Dermis microvascular lymphatic vessel endothelial cell (primary cell): Measurements from ENCODE around the gene NOL9. TPM values are rescaled to one million over a fixed set of nuclear protein-coding genes. Genes with fewer than 3 reads are reported as not detected.
"Not testable (repeated sequence)": the region's sequence is repeated elsewhere in the genome, so short reads cannot be mapped to it uniquely, and the experiment has no call there.

Source experiments
- DNase-seq, 2 donors: peaks; one replicate each; pipeline versions ENCODE4 v3.0.0 to v3.0.0-alpha.2; 2010; ENCODE audit warnings: low read depth in 2 of 2
- total RNA-seq: library from RNA; depleted of rRNA; stranded (reverse); fragments of >200 nt; gene quantifications from 2 replicates; pipeline ENCODE4 v1.2.1, GENCODE V29; 2014

The NOL9 gene
- total RNA-seq, 1 donor from 2014 or later, result 17.7 TPM

GRCh38 chr1:6504887-6505286 lies 49.4 kb downstream of the NOL9 start:
- DNase-seq, result no peak

- no peak for DNase-seq
Measured at GRCh38 chr1:6503884-6504602, 50.3 kb downstream of the NOL9 start.

GRCh38 chr1:6502000-6502891 lies 52.1 kb downstream of the NOL9 start:
- peak in 1 of 2 donors; percentile 32 for DNase-seq

GRCh38 chr1:6501279-6501813 lies 53.0 kb downstream of the NOL9 start:
- no peak for DNase-seq

GRCh38 chr1:6500544-6501278 lies 53.6 kb downstream of the NOL9 start:
- no peak for DNase-seq

GRCh38 chr1:6499296-6499695 lies 55.0 kb downstream of the NOL9 start:
- DNase-seq, result no peak

GRCh38 chr1:6498576-6499111 lies 55.7 kb downstream of the NOL9 start:
- DNase-seq, result no peak

GRCh38 chr1:6497867-6498575 lies 56.3 kb downstream of the NOL9 start:
- no peak for DNase-seq

- peak in 1 of 2 donors; percentile 62 for DNase-seq
Measured at GRCh38 chr1:6497215-6497866, 57.0 kb downstream of the NOL9 start.

GRCh38 chr1:6496890-6497214 lies 57.5 kb downstream of the NOL9 start:
- DNase-seq, result no peak

- DNase-seq, result no peak
Measured at GRCh38 chr1:6496365-6496721, 58.0 kb downstream of the NOL9 start.

GRCh38 chr1:6495540-6496364 lies 58.6 kb downstream of the NOL9 start:
- DNase-seq, result no peak

GRCh38 chr1:6495041-6495441 lies 59.3 kb downstream of the NOL9 start:
- DNase-seq, result no peak

GRCh38 chr1:6494627-6495026 lies 59.7 kb downstream of the NOL9 start:
- no peak for DNase-seq

GRCh38 chr1:6493834-6494223 lies 60.5 kb downstream of the NOL9 start:
- not testable (repeated sequence) for DNase-seq

- DNase-seq, result no peak
Measured at GRCh38 chr1:6491966-6492365, 62.3 kb downstream of the NOL9 start.

GRCh38 chr1:6491480-6491962 lies 62.8 kb downstream of the NOL9 start, which contains the start of gene PLEKHG5:
Gene PLEKHG5 (minus strand): TSS chr1:6491667. CDS start chr1:6477571, 14,096 bp downstream.
- DNase-seq, result peak in 1 of 2 donors; percentile 92

- DNase-seq, result no peak
Measured at GRCh38 chr1:6491081-6491449, 63.2 kb downstream of the NOL9 start.
